ENCODE data around the gene ADAM10. TPM values are rescaled to one million over a fixed set of nuclear protein-coding genes. Genes with fewer than 3 reads are reported as not detected.

ADAM10 gene
- total and polyA plus RNA-seq, 11 donors = 8.4 to 128 (median 67.0) TPM

- TF ChIP-seq POLR2A (IDR thresholded peaks at IDR 0.05) = no peak
- TF ChIP-seq CTCF (IDR thresholded peaks at IDR 0.05) = no peak
- Histone ChIP-seq H3K36me3 (peaks cover 0 to 7% (median 3%) of the 10 kb centered on the region in 9 donors), H3K4me3 (no peak overlapping the region), H3K27me3 (no peaks in the 10 kb centered on the region), H3K27ac (no peak overlapping the region), H3K4me1 (peaks cover 0 to 22% (median 0%) of the 10 kb centered on the region in 12 donors), H3K9me3 (no peaks in the 10 kb centered on the region)
- intact Hi-C loops (cut with DNase I) = loop anchor here in 1 of 10 donors (10.0 kb wide), 1 partner anchor 304 kb away; no protein-coding TSS in a partner anchor
- DNase-seq = no peak
- 85 to 90% (median 86%) methylated on average over 3 of the region's 3 CpGs for WGBS, 4 donors
- no peak for ATAC-seq
Measured at GRCh38 chr15:58589047-58589446, 160.5 kb downstream of the ADAM10 start.

GRCh38 chr15:58588096-58588495 is 161.4 kb downstream of the ADAM10 start:
- no peak for TF ChIP-seq CTCF (IDR thresholded peaks at IDR 0.05)
- TF ChIP-seq POLR2A (IDR thresholded peaks at IDR 0.05) = no peak
- DNase-seq (no peak), ATAC-seq (peak in 3 of 4 donors; percentile 20 to 48 (median 22))
- Histone ChIP-seq H3K4me1 (peaks cover 0 to 28% (median 0%) of the 10 kb centered on the region in 12 donors), H3K36me3 (no peaks in the 10 kb centered on the region), H3K9me3 (peaks cover 0 to 6% (median 0%) of the 10 kb centered on the region in 12 donors), H3K27me3 (no peaks in the 10 kb centered on the region), H3K27ac (no peak overlapping the region), H3K4me3 (no peak overlapping the region)
- 72 to 93% (median 88%) methylated on average over 1 of the region's 1 CpG for WGBS, 4 donors
- intact Hi-C loops (cut with DNase I) = loop anchor here in 1 of 10 donors (10.0 kb wide), 1 partner anchor 303 kb away; no protein-coding TSS in a partner anchor

- H3K9me3 ChIP-seq = peaks cover 0 to 12% (median 0%) of the 10 kb centered on the region in 12 donors
- no peak overlapping the region for H3K27ac ChIP-seq
- H3K4me1 ChIP-seq = peaks cover 0 to 28% (median 0%) of the 10 kb centered on the region in 12 donors
- 83 to 85% (median 85%) methylated on average over 4 of the region's 4 CpGs for WGBS, 4 donors
- no peaks in the 10 kb centered on the region for H3K27me3 ChIP-seq
- no peak overlapping the region for H3K4me3 ChIP-seq
- no peak for DNase-seq
- no peaks in the 10 kb centered on the region for H3K36me3 ChIP-seq
- TF ChIP-seq POLR2A (IDR thresholded peaks at IDR 0.05) = no peak
- no peak for TF ChIP-seq CTCF (IDR thresholded peaks at IDR 0.05)
- ATAC-seq = no peak
- intact Hi-C loops (cut with DNase I) = loop anchor here in 1 of 10 donors (10.0 kb wide), 1 partner anchor 303 kb away; no protein-coding TSS in a partner anchor
Measured at GRCh38 chr15:58587486-58587885, 162.0 kb downstream of the ADAM10 start.

- ATAC-seq = no peak
- TF ChIP-seq CTCF (IDR thresholded peaks at IDR 0.05) (no peak), POLR2A (IDR thresholded peaks at IDR 0.05) (no peak)
- WGBS, 4 donors = 82 to 89% (median 83%) methylated on average over 5 of the region's 5 CpGs
- Histone ChIP-seq H3K4me3 (no peak overlapping the region), H3K4me1 (peaks cover 0 to 36% (median 0%) of the 10 kb centered on the region in 12 donors), H3K36me3 (no peaks in the 10 kb centered on the region), H3K27ac (no peak overlapping the region), H3K27me3 (no peaks in the 10 kb centered on the region), H3K9me3 (peaks cover 0 to 12% (median 0%) of the 10 kb centered on the region in 12 donors)
- intact Hi-C loops (cut with DNase I) = loop anchor here in 1 of 10 donors (10.0 kb wide), 1 partner anchor 301 kb away; no protein-coding TSS in a partner anchor
- DNase-seq = no peak
Measured at GRCh38 chr15:58585693-58586443, 163.6 kb downstream of the ADAM10 start.
